ENCODE data around the gene ATOSA.
A peak's percentile ranks its signal among the peaks of the same experiment; 100 is the strongest.

Gene ATOSA

DNA sequence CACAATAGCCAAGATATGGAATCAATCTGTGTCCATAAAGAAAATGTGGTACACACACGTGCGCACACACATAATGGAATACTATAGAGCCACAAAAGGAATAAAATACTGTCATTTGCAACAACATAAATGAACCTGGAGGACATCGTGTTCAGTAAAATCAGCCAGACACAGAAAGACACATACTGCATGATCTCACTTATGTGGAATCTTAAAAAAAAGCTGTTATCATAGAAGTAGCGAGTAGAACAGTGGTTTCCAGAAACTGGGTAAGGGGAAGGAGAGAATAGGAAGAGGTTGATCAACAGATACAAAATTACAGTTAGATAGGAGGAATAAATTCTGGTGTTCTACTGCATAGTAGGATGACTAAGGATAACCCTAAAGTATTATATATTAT is 11.1 kb downstream of the ATOSA start:
- H3K36me3 ChIP-seq (ENCODE audit: control insufficient read depth in 1 of 2, insufficient read depth in 2 of 2, low read length in 2 of 2), result peaks cover 40 to 42% of the 10 kb centered on the region in 2 donors
- H3K4me3 ChIP-seq (ENCODE audit: low read depth in 1 of 2, low read length in 2 of 2), result no peak overlapping the region
- H3K27me3 ChIP-seq (ENCODE audit: low read depth, low read length), result no peaks in the 10 kb centered on the region
- peaks cover 0 to 5% of the 10 kb centered on the region in 2 donors for H3K4me1 ChIP-seq (ENCODE audit: control insufficient read depth in 1 of 2, insufficient read depth in 2 of 2, low read length in 2 of 2)
- H3K27ac ChIP-seq (ENCODE audit: low read length), result no peak overlapping the region
- no peaks in the 10 kb centered on the region for H3K9me3 ChIP-seq (ENCODE audit: control insufficient read depth in 1 of 2, low read length in 2 of 2)

DNA sequence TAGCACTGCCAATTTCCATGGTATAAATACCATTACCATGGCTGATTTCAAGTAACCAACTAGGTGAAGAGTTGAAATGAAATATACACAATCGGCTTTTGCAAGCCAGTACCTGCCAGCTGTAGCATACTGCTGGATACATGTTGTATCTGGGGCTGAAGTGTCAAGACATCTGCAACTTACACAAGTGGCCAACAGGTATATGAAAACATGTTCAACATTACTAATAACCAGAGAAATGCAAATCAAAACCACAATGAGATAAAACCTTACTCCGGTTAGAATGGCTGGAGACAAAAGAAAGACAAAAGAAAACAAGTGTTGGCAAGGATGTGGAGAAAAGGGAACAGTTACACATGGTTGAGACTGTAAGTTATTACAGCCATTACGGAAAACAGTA is 11.6 kb downstream of the ATOSA start:
- H3K27ac ChIP-seq (ENCODE audit: low read length), result no peak overlapping the region
- H3K4me3 ChIP-seq (ENCODE audit: low read depth in 1 of 2, low read length in 2 of 2), result no peak overlapping the region
- H3K27me3 ChIP-seq (ENCODE audit: low read depth, low read length), result no peaks in the 10 kb centered on the region
- H3K36me3 ChIP-seq (ENCODE audit: control insufficient read depth in 1 of 2, insufficient read depth in 2 of 2, low read length in 2 of 2), result peaks cover 34 to 39% of the 10 kb centered on the region in 2 donors
- no peaks in the 10 kb centered on the region for H3K9me3 ChIP-seq (ENCODE audit: control insufficient read depth in 1 of 2, low read length in 2 of 2)
- H3K4me1 ChIP-seq (ENCODE audit: control insufficient read depth in 1 of 2, insufficient read depth in 2 of 2, low read length in 2 of 2), result peaks cover 0 to 5% of the 10 kb centered on the region in 2 donors

DNA sequence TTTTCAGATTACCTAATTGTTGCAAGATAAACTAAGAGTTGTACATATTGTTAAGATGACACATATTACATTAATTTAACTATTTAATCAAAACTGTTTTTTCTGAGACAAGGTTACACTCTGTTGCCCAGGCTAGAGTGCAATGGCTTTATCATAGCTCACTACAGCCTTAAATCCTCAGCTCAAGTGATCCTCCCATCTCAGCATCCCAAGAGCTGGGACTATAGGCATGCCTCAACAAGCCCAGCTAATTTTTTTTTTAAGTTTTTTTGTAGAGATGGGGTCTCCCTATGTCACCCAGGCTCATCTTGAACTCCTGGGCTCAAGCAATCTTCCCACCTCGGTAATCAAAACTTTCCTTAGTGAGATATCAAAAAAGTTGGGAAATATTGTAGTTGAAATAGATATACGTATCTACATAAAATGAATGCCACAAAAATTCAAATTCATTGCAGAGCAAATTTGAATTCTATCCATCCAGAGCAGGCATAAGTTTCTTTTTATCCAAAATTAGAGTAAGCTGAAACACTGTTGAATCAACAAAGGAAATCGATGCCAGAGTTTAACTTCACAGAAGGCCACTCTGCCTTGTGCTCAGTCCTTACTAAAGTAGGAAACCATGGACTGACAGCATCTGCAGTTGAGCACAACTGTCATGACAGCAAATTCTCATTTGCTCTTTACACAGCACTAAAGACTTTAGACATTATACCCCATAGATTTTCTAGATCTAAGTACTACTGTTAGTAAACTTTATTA is 15.5 kb downstream of the ATOSA start:
- peaks cover 0 to 5% of the 10 kb centered on the region in 2 donors for H3K4me1 ChIP-seq (ENCODE audit: control insufficient read depth in 1 of 2, insufficient read depth in 2 of 2, low read length in 2 of 2)
- H3K4me3 ChIP-seq (ENCODE audit: low read depth in 1 of 2, low read length in 2 of 2), result no peak overlapping the region
- peaks cover 24 to 38% of the 10 kb centered on the region in 2 donors for H3K36me3 ChIP-seq (ENCODE audit: control insufficient read depth in 1 of 2, insufficient read depth in 2 of 2, low read length in 2 of 2)
- no peak overlapping the region for H3K27ac ChIP-seq (ENCODE audit: low read length)
- no peaks in the 10 kb centered on the region for H3K9me3 ChIP-seq (ENCODE audit: control insufficient read depth in 1 of 2, low read length in 2 of 2)
- H3K27me3 ChIP-seq (ENCODE audit: low read depth, low read length), result no peaks in the 10 kb centered on the region

DNA sequence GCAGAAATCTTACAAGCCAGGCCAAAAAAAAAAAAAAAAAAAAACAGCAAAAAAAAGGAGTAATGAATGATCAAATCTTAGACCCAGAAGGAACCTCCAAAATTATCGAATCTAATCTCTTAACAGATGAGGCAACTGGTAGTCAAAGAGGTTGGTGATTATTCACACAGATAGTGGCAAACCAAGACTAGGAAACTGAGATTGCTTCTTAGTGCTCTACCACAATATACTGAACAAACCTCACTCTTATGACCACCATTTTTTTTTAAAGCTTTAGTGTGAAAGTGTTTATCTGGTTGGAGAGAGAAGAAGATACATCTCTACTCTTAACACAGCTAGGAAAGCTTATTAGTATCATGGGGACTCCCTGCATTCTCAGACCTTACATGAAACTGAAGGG is 17.3 kb downstream of the ATOSA start:
- Histone ChIP-seq H3K9me3 (ENCODE audit: control insufficient read depth in 1 of 2, low read length in 2 of 2) (no peaks in the 10 kb centered on the region), H3K27me3 (ENCODE audit: low read depth, low read length) (no peaks in the 10 kb centered on the region), H3K4me1 (ENCODE audit: control insufficient read depth in 1 of 2, insufficient read depth in 2 of 2, low read length in 2 of 2) (peaks cover 9% of the 10 kb centered on the region in 2 donors), H3K27ac (ENCODE audit: low read length) (no peak overlapping the region), H3K4me3 (ENCODE audit: low read depth in 1 of 2, low read length in 2 of 2) (no peak overlapping the region), H3K36me3 (ENCODE audit: control insufficient read depth in 1 of 2, insufficient read depth in 2 of 2, low read length in 2 of 2) (peaks cover 14 to 36% of the 10 kb centered on the region in 2 donors)

DNA sequence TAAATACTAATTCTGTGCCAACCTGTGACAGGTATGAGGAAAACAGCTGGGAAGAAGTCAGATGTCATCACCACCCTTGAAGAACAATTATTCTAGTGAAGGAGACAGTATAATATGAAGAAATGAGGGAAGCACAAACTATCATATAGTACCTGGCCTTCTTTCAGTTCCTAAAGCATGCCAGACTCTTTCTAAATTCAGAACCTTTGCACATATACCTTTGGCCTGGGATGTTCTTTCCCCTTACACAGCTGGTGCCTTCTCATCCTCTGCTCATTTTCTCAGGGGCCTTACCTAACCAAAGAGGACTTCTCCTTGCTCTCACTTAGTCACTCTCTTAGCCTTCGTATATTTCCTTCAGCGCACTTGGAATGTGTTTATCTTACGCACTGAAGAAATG is 19.0 kb downstream of the ATOSA start:
- Histone ChIP-seq H3K36me3 (ENCODE audit: control insufficient read depth in 1 of 2, insufficient read depth in 2 of 2, low read length in 2 of 2) (peaks cover 8 to 28% of the 10 kb centered on the region in 2 donors), H3K4me1 (ENCODE audit: control insufficient read depth in 1 of 2, insufficient read depth in 2 of 2, low read length in 2 of 2) (peaks cover 9 to 18% of the 10 kb centered on the region in 2 donors), H3K27me3 (ENCODE audit: low read depth, low read length) (no peaks in the 10 kb centered on the region), H3K4me3 (ENCODE audit: low read depth in 1 of 2, low read length in 2 of 2) (no peak overlapping the region), H3K9me3 (ENCODE audit: control insufficient read depth in 1 of 2, low read length in 2 of 2) (no peaks in the 10 kb centered on the region), H3K27ac (ENCODE audit: low read length) (no peak overlapping the region)

DNA sequence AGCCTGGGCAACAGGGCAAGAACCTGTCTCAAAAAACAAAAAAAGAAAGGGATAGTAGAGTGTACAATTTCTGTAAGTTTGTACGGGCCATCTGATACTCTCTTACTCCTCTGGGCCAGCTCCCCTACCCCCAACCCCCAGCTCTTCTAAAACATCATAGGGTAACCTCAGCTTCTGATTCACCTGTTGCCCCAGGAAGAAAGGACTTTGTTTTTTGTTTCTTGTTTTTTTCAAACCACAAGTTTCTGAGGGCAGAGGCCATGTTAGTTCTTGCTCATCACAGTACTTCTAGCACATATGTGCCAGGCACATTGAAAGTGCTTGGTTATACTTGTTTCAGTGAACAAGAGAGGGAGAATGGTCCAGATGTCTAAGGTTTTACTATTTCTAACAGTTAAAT is 20.2 kb downstream of the ATOSA start:
- Histone ChIP-seq H3K9me3 (ENCODE audit: control insufficient read depth in 1 of 2, low read length in 2 of 2) (no peaks in the 10 kb centered on the region), H3K4me1 (ENCODE audit: control insufficient read depth in 1 of 2, insufficient read depth in 2 of 2, low read length in 2 of 2) (peaks cover 9 to 18% of the 10 kb centered on the region in 2 donors), H3K36me3 (ENCODE audit: control insufficient read depth in 1 of 2, insufficient read depth in 2 of 2, low read length in 2 of 2) (peaks cover 0 to 23% of the 10 kb centered on the region in 2 donors), H3K4me3 (ENCODE audit: low read depth in 1 of 2, low read length in 2 of 2) (no peak overlapping the region), H3K27ac (ENCODE audit: low read length) (no peak overlapping the region), H3K27me3 (ENCODE audit: low read depth, low read length) (no peaks in the 10 kb centered on the region)

DNA sequence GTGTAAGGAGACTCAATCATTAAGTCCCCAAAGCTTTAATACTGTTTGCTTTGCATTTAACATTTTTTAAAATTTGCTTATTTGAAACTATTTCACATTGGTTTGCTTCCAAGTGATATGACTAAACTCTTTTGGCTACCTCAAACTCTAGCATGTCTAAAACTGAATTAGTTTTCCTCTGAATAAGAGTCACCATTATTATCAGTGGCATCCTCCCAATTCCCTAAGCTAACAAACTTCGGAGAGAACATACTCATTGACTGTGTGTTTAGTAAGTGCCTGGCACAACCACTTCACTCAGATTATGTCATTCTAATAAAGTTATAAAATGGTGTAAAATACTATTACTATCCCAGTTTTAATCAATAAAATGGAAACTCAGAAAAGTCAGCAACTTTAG is 21.9 kb downstream of the ATOSA start:
- Histone ChIP-seq H3K36me3 (ENCODE audit: control insufficient read depth in 1 of 2, insufficient read depth in 2 of 2, low read length in 2 of 2) (peaks cover 3 to 23% of the 10 kb centered on the region in 2 donors), H3K4me1 (ENCODE audit: control insufficient read depth in 1 of 2, insufficient read depth in 2 of 2, low read length in 2 of 2) (peaks cover 16 to 32% of the 10 kb centered on the region in 2 donors), H3K27me3 (ENCODE audit: low read depth, low read length) (no peaks in the 10 kb centered on the region), H3K27ac (ENCODE audit: low read length) (no peak overlapping the region), H3K4me3 (ENCODE audit: low read depth in 1 of 2, low read length in 2 of 2) (no peak overlapping the region), H3K9me3 (ENCODE audit: control insufficient read depth in 1 of 2, low read length in 2 of 2) (no peaks in the 10 kb centered on the region)

DNA sequence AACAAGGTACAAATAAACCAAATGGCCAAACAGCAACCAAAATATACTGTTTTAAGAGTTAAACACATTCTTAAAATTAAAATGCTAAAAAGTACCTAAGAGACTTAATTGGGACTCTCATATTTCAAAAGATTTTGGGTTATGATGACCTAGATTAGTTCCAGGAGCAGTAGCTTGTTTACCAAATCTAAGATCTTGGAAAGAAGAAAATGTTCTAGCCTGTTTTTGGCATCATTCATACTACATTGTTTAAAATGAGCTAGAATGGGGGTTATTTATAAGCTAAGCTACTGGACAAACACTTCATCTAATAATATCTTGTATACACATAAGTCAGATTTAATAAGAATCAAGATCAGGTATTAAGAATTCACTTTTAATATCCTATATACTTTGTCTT is 22.8 kb downstream of the ATOSA start:
- H3K27me3 ChIP-seq (ENCODE audit: low read depth, low read length), result no peaks in the 10 kb centered on the region
- H3K36me3 ChIP-seq (ENCODE audit: control insufficient read depth in 1 of 2, insufficient read depth in 2 of 2, low read length in 2 of 2), result peaks cover 3 to 15% of the 10 kb centered on the region in 2 donors
- no peak overlapping the region for H3K4me3 ChIP-seq (ENCODE audit: low read depth in 1 of 2, low read length in 2 of 2)
- H3K4me1 ChIP-seq (ENCODE audit: control insufficient read depth in 1 of 2, insufficient read depth in 2 of 2, low read length in 2 of 2), result peaks cover 16 to 37% of the 10 kb centered on the region in 2 donors
- no peaks in the 10 kb centered on the region for H3K9me3 ChIP-seq (ENCODE audit: control insufficient read depth in 1 of 2, low read length in 2 of 2)
- H3K27ac ChIP-seq (ENCODE audit: low read length), result no peak overlapping the region

DNA sequence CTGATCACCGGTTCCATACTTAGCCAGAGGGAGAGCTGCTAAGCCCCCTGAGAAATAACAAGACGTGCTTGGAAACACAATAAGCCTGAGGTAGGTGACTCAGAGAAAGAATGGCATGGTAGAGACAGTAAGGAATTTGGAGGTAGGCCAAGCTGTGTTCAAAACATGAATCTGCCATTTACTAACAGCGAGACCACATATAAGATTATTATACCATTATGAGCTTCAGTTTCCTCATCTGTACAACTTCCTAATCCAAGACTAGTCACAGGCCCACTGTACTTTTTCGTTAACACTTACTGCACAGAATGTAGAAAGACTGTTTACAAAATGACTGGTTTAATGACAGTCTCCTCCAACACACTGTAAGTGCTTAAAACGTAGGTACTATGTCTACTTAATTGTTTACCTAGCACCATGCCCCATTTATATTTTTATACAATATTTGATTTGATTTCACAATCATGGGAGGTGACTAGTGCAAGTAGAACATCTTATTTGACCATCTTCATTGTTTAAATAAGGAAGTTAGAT is 25.7 kb downstream of the ATOSA start:
- H3K4me1 ChIP-seq (ENCODE audit: control insufficient read depth in 1 of 2, insufficient read depth in 2 of 2, low read length in 2 of 2), result peaks cover 16 to 42% of the 10 kb centered on the region in 2 donors
- peak overlapping the region; percentile 19 for H3K27ac ChIP-seq (ENCODE audit: low read length)
- no peak overlapping the region for H3K4me3 ChIP-seq (ENCODE audit: low read depth in 1 of 2, low read length in 2 of 2)
- no peaks in the 10 kb centered on the region for H3K27me3 ChIP-seq (ENCODE audit: low read depth, low read length)
- H3K9me3 ChIP-seq (ENCODE audit: control insufficient read depth in 1 of 2, low read length in 2 of 2), result no peaks in the 10 kb centered on the region
- peaks cover 3 to 14% of the 10 kb centered on the region in 2 donors for H3K36me3 ChIP-seq (ENCODE audit: control insufficient read depth in 1 of 2, insufficient read depth in 2 of 2, low read length in 2 of 2)

DNA sequence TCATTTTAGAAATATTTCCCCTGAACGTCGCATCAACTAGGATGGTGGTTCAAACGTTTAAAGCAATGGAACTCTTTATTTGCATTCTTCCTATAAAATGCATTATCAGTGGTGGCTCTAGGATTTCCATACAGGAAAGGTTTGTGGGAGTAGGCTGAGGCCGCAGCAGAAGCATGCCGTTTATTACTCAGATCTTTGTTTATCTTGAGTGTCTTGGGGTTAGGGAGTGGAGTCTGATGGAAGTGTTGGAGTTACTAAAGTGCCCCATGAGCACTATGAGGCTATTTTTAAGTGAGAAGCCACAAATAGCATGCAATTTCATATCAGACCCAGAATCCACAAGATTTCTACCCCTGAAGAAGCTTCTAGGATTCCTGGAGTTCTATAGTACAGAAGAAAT is 26.2 kb downstream of the ATOSA start:
- Histone ChIP-seq H3K27ac (ENCODE audit: low read length) (peak overlapping the region; percentile 19), H3K27me3 (ENCODE audit: low read depth, low read length) (no peaks in the 10 kb centered on the region), H3K36me3 (ENCODE audit: control insufficient read depth in 1 of 2, insufficient read depth in 2 of 2, low read length in 2 of 2) (peaks cover 3 to 10% of the 10 kb centered on the region in 2 donors), H3K4me1 (ENCODE audit: control insufficient read depth in 1 of 2, insufficient read depth in 2 of 2, low read length in 2 of 2) (peaks cover 14 to 40% of the 10 kb centered on the region in 2 donors), H3K4me3 (ENCODE audit: low read depth in 1 of 2, low read length in 2 of 2) (no peak overlapping the region), H3K9me3 (ENCODE audit: control insufficient read depth in 1 of 2, low read length in 2 of 2) (no peaks in the 10 kb centered on the region)

DNA sequence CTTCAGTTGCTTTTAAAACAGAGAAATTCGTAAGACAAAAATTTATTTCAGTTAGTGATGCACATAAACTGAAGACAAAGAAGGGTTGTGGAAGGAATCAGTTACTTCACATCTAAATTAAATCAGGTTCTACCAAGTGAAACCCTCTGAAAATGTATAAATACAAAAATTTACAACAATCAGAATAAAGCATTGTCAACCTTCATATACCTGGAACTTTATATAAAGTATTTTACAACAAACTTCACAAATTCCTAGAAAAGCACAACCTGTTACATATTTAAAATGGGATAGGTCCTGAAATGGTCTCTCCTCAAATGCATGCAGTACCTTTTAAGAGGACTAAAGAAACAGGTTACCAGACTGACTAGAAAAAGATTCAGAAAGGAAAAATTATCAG is 26.9 kb downstream of the ATOSA start:
- H3K27me3 ChIP-seq (ENCODE audit: low read depth, low read length), result no peaks in the 10 kb centered on the region
- H3K27ac ChIP-seq (ENCODE audit: low read length), result peak overlapping the region; percentile 19
- H3K4me3 ChIP-seq (ENCODE audit: low read depth in 1 of 2, low read length in 2 of 2), result peak overlapping the region; percentile 45 to 60
- no peaks in the 10 kb centered on the region for H3K9me3 ChIP-seq (ENCODE audit: control insufficient read depth in 1 of 2, low read length in 2 of 2)
- H3K4me1 ChIP-seq (ENCODE audit: control insufficient read depth in 1 of 2, insufficient read depth in 2 of 2, low read length in 2 of 2), result peaks cover 11 to 35% of the 10 kb centered on the region in 2 donors
- peaks cover 3 to 8% of the 10 kb centered on the region in 2 donors for H3K36me3 ChIP-seq (ENCODE audit: control insufficient read depth in 1 of 2, insufficient read depth in 2 of 2, low read length in 2 of 2)
